GM18526 (cell line): Measurements from ENCODE around the gene AGBL5.

Source experiments
- POLR2A ChIP-seq: IDR thresholded peaks from 3 replicates; pipeline ENCODE4 v1.6.1; 2011; ENCODE audit not compliant: insufficient read length; ENCODE audit errors: extremely low read depth

AGBL5 gene

DNA sequence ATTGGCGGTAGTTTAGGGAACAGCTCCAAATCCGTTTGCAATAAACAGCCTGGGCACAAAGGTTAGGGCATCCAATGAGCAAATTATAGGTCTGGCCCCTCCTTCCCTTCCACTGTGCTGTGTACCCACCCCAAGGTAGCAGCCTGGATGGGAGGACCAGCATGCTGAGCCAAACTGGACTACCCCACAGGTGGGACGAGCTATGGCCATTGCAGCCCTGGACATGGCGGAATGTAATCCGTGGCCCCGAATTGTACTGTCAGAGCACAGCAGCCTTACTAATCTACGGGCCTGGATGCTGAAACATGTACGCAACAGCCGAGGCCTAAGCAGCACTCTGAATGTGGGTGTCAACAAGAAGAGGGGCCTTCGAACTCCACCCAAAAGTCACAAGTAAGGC is 6.7 kb downstream of the AGBL5 start:
- no peak for TF ChIP-seq POLR2A

DNA sequence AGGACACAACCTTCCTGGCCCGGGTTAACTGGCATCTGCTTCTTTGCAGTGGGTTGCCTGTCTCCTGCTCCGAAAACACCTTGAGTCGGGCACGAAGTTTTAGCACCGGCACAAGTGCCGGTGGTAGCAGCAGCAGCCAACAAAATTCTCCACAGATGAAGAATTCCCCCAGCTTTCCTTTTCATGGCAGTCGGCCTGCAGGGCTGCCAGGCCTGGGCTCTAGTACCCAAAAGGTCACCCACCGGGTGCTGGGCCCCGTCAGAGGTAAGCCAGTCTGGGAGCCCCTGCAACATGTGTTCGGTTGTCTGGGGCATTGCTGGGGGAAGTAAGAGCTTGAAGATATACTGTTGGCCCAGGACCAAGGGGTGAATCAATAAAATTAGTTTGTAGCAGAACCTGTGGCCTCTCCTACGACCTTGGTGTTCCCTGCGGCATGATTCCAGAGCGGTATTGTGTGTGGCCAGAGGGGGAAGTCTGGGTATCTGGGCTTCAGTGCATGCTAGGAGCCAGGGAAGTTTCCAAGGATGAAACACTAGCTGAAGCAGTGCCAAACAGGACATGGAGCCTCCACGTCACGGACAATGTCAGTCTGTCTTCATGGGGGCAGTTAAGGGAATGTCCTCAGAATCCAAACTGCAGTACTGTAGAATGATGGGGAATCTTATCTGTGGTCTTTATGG is 7.8 kb downstream of the AGBL5 start:
- no peak for TF ChIP-seq POLR2A

DNA sequence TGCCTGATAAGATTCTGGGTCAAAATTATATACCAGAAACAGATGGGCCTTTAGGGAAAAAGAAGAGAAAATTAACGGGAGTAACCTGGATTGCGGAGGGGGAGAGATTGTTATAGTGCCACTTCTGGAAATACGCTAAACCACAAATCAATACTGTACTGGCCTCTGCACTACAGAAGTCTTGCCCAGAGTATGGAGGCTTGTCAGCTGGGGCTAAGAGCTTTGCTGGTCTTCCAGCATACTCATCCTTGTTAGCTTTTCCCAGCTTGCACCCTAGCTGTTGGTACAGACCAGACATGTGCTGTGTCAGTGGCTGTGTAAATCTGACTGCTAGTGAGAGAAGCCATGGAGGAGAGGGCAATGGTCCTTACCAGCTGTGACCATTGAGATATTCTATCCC is 8.9 kb downstream of the AGBL5 start:
- no peak for TF ChIP-seq POLR2A

GRCh38 chr2:27065128-27065527 is 13.7 kb downstream of the AGBL5 start:
- no peak for TF ChIP-seq POLR2A

DNA sequence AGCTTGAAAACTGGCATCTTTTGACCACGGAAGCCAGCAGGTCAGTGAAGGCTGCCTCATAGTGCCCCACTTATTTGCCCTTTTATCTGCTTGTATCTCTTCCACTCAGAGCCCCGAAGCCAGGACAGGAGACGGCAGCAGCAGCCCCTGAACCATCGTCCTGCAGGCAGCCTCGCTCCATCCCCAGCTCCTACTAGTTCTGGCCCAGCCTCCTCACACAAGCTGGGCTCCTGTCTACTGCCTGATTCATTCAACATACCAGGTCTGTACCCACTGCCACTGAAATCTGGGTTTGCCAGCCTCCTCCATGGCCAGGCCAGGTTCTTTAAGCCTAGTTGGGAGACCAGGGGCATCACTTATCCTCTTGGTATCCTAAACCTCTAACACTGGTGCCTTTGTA is 15.9 kb downstream of the AGBL5 start:
- no peak for TF ChIP-seq POLR2A

GRCh38 chr2:27069436-27069835 is 18.0 kb downstream of the AGBL5 start:
- no peak for TF ChIP-seq POLR2A

- TF ChIP-seq POLR2A = no peak
Measured at GRCh38 chr2:27069961-27070618, 18.6 kb downstream of the AGBL5 start.

DNA sequence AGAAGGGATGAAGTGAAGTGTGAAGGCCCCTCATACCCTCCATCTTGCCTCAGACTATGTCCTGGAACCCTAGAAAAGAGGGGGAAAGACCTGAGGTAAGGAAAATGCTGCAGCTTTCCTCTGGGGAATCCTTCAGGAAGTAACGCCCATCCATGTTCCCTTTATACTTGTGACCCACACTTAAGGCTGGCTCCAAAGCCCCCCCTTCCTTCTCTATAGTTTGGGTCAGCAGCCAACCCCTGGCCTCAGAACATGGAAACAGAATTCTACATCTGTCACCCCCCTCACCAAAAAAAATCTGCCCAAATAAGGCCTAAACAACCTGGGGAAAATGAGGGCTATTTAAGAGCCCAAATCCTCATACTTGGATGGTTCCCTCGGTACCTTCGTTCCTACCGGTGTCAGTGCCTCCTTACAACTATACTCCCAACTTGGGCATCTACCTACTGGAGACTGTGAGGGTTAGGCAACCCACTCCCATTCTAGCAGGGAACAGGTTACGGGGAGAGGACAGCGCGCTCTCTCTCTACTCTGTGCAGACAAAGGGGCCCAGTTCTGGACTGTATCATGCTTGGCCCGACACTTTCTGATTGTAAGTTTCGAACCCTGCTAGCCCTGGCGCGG is 19.3 kb downstream of the AGBL5 start:
- TF ChIP-seq POLR2A = no peak

DNA sequence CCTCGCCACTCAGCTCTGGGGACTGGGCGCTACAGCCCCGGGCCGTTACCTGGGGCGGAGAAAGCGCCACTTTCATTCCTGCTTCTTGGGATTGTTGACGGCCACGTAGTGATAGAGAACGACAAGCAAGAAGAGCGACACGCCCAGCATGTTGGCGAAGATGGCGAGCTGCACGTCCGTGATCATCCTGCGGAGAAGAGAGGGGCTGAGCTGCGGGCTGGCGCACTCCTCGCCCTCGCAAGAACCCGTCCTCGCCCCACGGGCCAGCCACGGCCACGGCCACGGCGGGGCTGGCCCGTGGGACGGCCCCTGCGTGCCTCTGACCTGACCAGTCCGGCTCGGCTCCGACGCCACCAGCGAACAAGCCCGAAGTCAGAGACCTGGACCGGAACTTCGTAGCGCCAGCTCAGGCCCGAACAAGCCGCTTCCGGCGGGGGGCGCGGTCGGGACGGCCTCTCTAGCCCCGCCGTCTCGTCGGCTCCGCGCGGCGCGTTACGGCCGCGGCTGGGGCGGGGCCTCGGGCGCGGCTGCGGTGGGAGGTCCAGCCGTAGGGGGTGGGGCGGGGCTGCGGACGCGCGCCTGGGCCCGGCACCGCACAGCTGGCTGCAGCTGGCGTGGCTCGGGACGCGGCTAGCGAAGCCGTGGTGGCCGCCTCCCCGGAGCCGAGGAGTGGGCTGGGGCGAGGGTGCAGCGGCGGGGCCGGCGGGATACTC is 20.0 kb downstream of the AGBL5 start, which contains the start of gene OST4:
OST4 (minus strand) TSS at position 378 of the 713 bp plus-strand sequence.
- TF ChIP-seq POLR2A = peak; percentile 87

DNA sequence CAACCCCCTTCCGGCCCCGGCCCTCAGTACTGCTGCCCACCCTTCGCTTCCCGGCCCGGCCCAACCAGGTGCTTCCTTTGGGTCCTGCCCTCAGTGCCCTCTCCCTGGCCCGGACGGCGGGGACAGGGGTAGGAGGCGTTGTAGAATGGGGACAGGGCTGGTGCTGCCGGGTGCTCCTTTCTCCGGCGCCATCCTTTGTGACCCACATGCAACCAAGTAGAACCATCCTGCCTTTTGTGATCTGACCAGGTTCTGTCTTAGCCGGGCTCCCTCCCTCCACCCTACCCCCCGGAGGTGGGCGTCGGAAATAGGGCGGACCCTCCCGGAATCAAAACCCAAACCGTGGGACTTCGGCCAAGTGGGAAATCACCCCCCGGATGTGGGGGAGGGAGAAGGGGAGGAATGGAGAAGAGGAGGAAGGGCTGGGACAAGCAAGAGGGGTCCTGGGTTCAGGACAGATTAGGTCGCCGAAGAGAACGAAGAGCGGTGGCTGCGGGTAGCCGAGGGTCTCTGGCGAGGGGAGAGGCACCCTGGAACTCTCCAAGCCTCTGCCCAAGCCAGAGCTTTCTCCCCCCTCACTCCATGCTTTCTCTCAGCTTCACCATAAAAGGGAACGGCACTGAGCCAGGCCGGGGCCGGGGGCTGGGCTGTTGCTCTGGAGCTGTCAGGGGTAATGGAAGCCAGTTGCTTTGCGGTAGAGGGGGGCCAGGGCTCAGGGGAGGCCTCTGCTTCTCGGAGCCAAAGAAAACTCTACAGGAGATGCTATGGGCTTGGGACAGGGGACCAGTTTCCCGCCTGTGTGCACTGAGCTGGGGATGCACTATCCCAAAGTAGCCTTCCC is 20.7 kb downstream of the AGBL5 start:
- peak; percentile 35 for TF ChIP-seq POLR2A

- no peak for TF ChIP-seq POLR2A
Measured at GRCh38 chr2:27072920-27073319, 21.5 kb downstream of the AGBL5 start.

- TF ChIP-seq POLR2A = no peak
Measured at GRCh38 chr2:27073782-27074181, 22.3 kb downstream of the AGBL5 start.

DNA sequence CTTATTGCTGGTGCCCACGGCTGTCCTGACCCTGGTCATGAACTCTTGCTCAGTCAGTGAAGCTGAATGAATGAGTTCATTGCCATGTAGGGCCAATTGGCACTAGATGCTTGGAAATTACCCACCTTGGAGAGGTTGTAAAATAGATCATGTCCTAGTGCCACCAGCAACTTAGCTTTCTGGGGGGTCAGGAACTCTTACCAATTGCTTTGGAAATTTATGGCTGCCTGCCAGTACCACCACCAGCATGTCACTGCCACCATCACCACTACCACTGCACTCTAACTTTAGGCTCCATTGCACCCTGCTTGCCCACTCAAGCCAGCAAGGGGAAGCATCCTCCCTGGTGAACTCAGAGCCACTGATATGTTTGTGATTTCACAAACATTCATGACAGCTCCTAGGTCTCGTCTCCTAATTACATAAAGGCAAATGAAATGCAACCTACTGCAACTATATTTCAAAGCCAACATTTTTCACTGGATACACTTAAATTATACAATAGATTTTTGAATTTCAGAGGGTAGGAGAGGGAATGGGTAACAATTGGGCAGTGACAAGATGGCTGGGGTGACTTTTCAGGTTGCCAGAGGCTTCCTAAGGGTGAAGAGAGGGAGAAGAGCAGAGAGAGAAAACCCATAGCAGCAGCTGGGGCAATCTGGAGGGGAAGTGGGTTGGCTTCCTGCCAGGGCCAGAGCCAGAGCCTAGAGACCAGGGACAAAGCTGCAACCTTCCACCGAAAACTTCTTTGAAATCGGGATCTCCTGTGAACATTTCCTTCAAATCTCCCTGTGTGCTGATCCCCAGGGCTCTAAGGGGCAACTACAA is 23.5 kb downstream of the AGBL5 start:
- TF ChIP-seq POLR2A = no peak

DNA sequence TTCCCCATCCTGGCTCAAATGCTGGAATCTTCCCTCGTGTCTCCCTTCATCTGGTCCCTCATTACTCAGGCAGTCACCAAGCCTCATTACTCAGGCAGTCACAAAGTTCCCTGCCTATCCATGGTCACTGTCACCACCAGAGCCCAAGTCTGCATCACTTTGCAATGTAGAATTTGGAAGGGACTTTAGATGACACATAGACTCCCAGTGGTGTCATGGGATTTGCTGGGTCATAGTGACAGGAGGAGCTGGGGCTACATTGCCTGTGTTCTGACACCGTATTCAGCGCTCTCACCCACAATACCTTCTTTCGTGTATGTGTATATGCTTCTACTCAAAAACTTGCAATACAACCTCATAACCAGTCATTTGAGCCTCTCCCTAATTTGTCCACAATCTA is 24.9 kb downstream of the AGBL5 start:
- no peak for TF ChIP-seq POLR2A
